Activated CD4-positive, alpha-beta T cell treated with anti-CD3 and anti-CD28 coated beads, Interleukin-10, Interleukin-2, amounts not matched to agents 100 ng/mL and 50 ng/mL, durations not matched to agents 16 hours and 8 hours (primary cell): Measurements from ENCODE around the gene AP3S1.

Experiments
- DNase-seq: peaks from one replicate; pipeline ENCODE4 v3.0.0-alpha.2; 2020

AP3S1 gene

GRCh38 chr5:115941051-115941675 is 99.4 kb downstream of the AP3S1 start:
- DNase-seq = no peak

- DNase-seq = no peak
Measured at GRCh38 chr5:115944501-115944900, 102.8 kb downstream of the AP3S1 start.

DNA sequence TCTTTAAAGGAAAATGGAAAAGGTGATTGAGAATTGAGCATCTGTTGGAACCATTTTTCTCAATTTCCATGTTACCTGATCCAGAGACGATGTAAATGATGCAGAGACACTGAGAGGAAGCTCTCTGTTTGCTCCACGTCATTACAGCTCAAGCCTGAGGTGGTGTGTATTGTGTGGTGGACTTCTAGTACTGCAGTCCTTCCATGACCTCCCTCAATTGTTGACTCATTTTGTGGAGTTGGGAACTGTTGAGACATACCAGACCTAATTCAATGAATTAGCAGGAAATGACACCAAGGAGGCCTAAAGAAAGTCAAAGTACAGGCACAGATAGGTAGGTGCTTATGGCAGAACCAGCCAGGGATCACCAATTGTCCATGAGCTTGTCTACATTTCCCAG is 104.9 kb downstream of the AP3S1 start:
- no peak for DNase-seq

DNA sequence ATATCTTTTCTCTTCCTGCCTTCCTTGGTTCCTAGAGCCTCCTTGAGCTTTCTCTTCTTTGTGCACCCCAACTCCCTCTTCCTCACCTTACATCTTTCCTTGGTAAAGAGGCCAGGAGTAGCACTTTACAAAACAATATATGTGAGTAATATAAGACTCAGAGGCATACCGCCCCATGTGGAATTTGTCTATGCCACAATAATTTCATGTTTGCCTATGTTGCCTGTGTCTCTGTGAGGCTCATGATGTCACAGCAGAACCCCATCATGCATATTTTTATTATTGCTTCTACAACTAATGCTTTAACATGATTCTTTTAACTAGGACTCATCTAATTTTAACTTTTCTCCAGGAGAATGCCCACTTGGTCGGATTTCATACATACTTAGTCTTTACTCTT is 105.5 kb downstream of the AP3S1 start:
- no peak for DNase-seq

- no peak for DNase-seq
Measured at GRCh38 chr5:115948091-115948534, 106.4 kb downstream of the AP3S1 start.

- DNase-seq = no peak
Measured at GRCh38 chr5:115949096-115949495, 107.4 kb downstream of the AP3S1 start.

- DNase-seq = no peak
Measured at GRCh38 chr5:115952588-115952987, 110.9 kb downstream of the AP3S1 start.

DNA sequence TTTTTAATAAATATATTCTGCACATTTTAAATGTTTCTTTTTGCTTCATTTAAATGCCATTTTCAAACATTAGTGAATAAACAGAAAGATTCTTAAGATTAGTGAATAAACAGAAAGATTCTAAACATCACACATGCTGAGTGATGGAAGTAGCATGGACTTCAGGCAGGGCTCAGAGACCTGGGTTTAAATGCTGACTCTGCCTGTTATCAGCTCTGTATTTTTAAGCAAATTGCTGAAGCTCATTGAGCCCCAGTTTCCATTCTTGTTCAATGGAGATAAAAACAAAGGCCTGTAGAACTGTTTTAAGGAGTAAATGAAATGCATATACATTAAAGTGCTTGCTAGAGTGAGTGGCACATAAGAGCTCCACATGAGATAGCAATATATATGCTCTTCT is 112.4 kb downstream of the AP3S1 start:
- no peak for DNase-seq

GRCh38 chr5:115956957-115957356 is 115.2 kb downstream of the AP3S1 start:
- no peak for DNase-seq

DNA sequence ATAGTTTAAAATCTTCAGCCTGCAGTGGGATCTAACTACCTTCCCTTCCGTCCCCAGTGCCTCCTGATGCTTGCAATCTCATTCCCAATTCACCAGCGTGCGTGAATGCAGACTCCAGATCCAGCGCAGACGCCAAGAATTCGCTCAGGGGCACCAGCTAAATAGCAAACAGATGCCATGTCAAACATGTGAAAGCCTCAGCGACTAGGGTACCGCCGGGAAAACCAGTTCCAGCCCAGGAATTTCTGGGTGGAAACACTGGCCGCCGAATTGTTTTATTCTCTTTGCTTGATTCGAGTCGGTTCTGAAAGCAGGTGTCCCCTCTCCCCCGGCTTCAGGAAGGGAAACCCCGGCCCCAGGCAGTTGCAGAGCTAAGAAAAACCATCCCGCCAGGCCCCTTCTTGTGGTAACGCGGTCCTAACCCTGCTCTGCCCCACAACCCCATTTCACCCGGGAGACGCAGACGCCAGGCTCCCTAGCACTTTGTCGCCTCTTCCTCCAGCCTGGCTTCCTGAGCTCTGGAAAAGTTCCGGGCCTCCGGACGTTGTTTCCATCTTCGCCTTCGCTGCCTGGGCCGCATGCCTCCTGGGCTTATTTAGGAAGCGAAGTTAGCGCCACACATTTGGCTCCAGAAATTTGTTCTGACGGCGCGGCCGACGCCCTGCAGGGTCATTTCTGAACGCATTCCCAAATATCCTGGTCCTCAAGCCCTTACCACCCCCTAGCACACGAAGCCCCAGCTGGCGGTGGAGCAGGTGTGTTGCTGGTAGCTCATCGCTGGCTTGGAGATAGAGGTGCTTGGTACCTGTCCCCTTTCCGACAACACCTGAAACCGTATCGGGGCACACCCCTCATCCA is 119.9 kb downstream of the AP3S1 start:
- no peak for DNase-seq

DNA sequence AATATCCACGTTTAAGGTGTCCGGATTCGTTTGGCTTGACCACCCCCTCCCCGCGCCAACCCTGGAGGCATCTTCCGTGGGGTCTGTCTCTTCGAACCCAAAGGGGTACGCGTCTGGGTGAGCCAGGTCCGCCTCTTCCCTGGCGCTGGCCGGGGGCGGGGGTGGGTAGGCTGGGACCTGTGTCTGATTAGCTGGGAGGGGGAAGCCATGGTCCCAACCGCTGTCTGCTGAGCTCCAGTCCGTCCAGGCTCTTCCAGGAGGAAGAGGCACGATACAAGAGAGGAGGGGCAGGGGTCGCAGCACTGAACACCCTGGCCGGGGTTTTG is 120.5 kb downstream of the AP3S1 start, which contains the start of gene LVRN:
TSS of gene LVRN (plus strand) at position 237 of the 326 bp plus-strand sequence. CDS start 143 bp downstream, outside the sequence.
- no peak for DNase-seq

DNA sequence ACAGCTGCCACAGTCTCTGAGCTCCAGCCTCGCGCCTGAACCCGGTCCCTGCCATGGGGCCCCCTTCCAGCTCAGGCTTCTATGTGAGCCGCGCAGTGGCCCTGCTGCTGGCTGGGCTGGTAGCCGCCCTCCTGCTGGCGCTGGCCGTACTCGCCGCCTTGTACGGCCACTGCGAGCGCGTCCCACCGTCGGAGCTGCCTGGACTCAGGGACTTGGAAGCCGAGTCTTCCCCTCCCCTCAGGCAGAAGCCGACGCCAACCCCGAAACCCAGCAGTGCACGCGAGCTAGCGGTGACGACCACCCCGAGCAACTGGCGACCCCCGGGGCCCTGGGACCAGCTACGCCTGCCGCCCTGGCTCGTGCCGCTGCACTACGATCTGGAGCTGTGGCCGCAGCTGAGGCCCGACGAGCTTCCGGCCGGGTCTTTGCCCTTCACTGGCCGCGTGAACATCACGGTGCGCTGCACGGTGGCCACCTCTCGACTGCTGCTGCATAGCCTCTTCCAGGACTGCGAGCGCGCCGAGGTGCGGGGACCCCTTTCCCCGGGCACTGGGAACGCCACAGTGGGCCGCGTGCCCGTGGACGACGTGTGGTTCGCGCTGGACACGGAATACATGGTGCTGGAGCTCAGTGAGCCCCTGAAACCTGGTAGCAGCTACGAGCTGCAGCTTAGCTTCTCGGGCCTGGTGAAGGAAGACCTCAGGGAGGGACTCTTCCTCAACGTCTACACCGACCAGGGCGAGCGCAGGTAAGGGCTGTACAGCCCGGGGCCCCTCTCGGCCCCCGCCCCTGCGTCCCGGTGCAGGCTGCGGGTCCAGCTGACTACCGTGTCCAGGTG is 121.0 kb downstream of the AP3S1 start:
- DNase-seq = no peak

DNA sequence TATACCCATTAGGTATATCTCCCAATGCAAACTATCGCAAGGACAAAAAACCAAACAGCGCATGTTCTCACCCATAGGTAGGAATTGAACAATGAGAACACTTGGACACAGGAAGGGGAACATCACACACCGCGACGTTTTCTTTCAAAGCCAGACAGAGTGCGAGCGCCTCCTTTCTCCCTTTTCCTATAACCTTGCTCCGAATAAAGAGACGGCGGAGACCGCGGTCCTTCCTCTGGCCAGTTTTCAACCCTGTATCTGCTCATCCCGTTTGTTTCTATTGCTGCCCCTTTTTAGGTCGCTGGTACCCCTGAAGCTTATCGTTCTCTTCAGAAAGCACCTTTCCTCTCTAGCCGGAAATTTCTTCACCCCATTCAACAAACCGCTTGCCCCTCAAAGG is 121.8 kb downstream of the AP3S1 start:
- DNase-seq = no peak
